Islet precursor cell (in vitro differentiated cells): ENCODE results near the gene SPDEF.

Experiments
- DNase-seq: peaks from one replicate; pipeline ENCODE4 v3.0.0-alpha.2; 2018

SPDEF gene

GRCh38 chr6:34543421-34543820, 12.7 kb downstream of the SPDEF start:
- DNase-seq: no peak

- no peak for DNase-seq
Measured at GRCh38 chr6:34540841-34541240, 15.3 kb downstream of the SPDEF start.

- DNase-seq: no peak
Measured at GRCh38 chr6:34540222-34540621, 15.9 kb downstream of the SPDEF start.

GRCh38 chr6:34539181-34539580, 16.9 kb downstream of the SPDEF start:
- no peak for DNase-seq

GRCh38 chr6:34538581-34538980, 17.5 kb downstream of the SPDEF start:
- no peak for DNase-seq

GRCh38 chr6:34537922-34538550, 18.1 kb downstream of the SPDEF start:
- DNase-seq: no peak

GRCh38 chr6:34536959-34537848, 18.9 kb downstream of the SPDEF start:
- DNase-seq: no peak

- no peak for DNase-seq
Measured at GRCh38 chr6:34536251-34536958, 19.7 kb downstream of the SPDEF start.

GRCh38 chr6:34535646-34536045, 20.5 kb downstream of the SPDEF start:
- DNase-seq: no peak

- DNase-seq: no peak
Measured at GRCh38 chr6:34535199-34535598, 20.9 kb downstream of the SPDEF start.

- no peak for DNase-seq
Measured at GRCh38 chr6:34534656-34535055, 21.5 kb downstream of the SPDEF start.

- no peak for DNase-seq
Measured at GRCh38 chr6:34534146-34534545, 22.0 kb downstream of the SPDEF start.

- DNase-seq: no peak
Measured at GRCh38 chr6:34532230-34532629, 23.9 kb downstream of the SPDEF start.

- peak; percentile 78 for DNase-seq
Measured at GRCh38 chr6:34531580-34532201, 24.4 kb downstream of the SPDEF start.

- no peak for DNase-seq
Measured at GRCh38 chr6:34530753-34531365, 25.3 kb downstream of the SPDEF start.

- no peak for DNase-seq
Measured at GRCh38 chr6:34529665-34530327, 26.3 kb downstream of the SPDEF start.

GRCh38 chr6:34528996-34529664, 27.0 kb downstream of the SPDEF start:
- no peak for DNase-seq

GRCh38 chr6:34527751-34528670, 28.1 kb downstream of the SPDEF start:
- no peak for DNase-seq

- DNase-seq: peak; percentile 96
Measured at GRCh38 chr6:34526992-34527728, 29.0 kb downstream of the SPDEF start.
